Subcutaneous adipose tissue (tissue), 4 donors: ENCODE data around the gene APP. TPM values are rescaled to one million over a fixed set of nuclear protein-coding genes. Genes with fewer than 3 reads are reported as not detected.

Source experiments
- total RNA-seq, 4 donors: library from RNA; depleted of rRNA; stranded (reverse); fragments of >200 nt; gene quantifications; one replicate each; pipeline ENCODE4 v1.1.0, GENCODE V29; 2016
- TF ChIP-seq, protein P1 (sequence below): fragments of 450-650 bp; IDR thresholded peaks from one replicate; pipeline ENCODE4 v1.5.1; 2016; ENCODE audit warnings: low read depth, mild to moderate bottlenecking, control low read depth, antibody characterized with exemption, moderate library complexity

Gene APP
- total RNA-seq, 4 donors from 2014 or later = 210 to 257 (median 218) TPM

DNA sequence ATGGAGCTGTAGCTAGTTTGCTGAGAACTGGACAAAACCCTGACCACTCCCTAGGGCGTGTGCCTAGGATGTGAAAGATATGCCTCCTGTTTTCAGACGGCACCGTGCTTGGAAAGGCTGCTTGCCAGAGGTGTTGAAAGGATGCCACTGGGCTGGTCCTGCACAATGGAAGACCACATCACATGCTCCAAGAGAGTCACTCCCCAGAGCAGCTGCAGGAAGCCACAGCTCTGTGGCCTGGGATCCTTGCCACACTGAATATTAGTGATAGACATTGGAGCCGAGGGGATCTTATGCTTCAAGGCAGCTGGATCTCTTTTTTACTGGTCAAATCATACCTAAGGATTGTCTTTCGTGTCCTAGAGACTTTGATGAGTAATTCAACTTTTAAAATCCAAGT is 6.6 kb upstream of the APP start:
- TF ChIP-seq, protein P1, sequence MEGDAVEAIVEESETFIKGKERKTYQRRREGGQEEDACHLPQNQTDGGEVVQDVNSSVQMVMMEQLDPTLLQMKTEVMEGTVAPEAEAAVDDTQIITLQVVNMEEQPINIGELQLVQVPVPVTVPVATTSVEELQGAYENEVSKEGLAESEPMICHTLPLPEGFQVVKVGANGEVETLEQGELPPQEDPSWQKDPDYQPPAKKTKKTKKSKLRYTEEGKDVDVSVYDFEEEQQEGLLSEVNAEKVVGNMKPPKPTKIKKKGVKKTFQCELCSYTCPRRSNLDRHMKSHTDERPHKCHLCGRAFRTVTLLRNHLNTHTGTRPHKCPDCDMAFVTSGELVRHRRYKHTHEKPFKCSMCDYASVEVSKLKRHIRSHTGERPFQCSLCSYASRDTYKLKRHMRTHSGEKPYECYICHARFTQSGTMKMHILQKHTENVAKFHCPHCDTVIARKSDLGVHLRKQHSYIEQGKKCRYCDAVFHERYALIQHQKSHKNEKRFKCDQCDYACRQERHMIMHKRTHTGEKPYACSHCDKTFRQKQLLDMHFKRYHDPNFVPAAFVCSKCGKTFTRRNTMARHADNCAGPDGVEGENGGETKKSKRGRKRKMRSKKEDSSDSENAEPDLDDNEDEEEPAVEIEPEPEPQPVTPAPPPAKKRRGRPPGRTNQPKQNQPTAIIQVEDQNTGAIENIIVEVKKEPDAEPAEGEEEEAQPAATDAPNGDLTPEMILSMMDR = no peak

DNA sequence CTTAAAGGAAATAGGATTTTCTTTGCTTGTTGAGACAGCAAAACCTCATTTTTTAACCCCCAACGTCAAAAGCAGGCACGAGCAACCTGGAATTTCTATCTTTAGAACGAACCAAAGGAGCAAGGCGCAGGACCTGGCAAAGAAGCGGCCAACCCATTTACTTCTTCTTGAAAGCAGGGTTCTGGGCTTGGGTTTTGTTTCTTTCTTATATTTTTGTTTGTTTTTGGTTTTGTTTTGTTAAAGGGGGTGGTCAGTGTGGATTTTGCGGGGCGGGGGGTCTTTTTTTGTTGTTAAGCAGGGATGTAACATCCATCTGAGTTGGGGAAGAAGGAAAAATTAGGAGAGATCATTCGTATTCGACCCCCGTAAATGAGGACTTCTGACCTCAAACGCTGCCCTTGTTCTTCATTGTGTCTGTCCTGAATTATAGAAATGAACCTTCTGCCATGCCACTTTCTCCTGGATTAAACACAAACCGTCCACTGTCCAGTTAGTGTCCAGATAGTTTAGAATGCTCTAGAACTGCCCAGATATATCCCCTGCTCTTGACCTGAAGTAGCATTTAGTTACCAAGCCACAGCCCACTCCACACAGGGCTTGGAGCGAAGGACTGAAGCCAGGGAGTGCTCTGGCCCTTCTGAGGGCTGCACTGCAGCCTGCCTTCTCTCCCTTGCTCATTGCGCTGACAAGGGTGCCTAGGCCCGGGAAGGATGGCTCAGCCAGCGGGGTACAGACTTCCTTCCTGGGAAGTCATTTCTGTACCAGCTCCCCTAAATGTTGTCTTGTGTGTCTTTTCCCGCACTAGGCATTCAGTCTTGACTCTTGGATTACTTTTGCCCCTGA is 909 bp upstream of the APP start:
- TF ChIP-seq, protein P1 = no peak

DNA sequence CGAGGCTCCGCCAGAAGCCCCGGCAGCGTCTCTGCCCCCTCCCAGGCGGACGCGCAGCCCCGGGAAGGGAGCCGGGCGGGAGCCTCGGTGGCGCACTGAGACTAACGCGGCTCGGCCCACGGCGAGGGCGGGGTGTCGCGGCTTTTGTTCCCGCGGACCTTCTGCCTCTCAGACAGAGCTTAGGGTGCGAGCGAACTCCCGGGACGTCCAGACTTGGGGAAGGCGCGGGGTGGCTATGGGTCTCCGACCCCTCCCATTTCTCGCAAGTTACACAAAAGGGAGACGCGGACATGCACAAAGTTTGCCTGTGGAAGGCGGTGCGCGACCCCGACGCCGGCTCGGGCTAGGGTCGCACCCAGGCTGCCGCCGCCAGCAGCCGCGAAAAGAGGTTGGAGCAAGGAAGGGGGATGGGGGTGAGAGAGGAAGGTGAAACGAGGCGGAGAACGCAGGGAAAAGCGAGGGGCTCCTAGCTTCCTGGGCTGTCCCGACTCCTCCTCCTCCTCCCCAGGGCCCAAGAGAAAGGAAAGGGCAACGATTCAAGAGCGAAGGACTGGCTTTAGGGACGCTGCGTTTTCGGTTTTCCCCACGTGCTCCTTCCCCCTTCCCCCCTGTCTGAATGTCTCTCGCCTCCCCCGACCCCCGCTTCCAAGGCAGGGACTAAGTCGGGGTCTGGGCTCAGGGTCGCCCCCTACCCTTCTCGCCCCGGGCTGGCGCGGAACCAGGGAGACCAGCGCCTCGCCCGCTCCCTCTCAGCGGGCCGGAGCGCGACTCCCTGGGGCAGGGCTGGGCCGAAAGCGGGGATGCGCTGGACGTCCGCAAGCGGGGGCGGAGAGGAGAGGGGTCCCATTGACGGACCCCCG is 729 bp downstream of the APP start:
- TF ChIP-seq, protein P1 = no peak

DNA sequence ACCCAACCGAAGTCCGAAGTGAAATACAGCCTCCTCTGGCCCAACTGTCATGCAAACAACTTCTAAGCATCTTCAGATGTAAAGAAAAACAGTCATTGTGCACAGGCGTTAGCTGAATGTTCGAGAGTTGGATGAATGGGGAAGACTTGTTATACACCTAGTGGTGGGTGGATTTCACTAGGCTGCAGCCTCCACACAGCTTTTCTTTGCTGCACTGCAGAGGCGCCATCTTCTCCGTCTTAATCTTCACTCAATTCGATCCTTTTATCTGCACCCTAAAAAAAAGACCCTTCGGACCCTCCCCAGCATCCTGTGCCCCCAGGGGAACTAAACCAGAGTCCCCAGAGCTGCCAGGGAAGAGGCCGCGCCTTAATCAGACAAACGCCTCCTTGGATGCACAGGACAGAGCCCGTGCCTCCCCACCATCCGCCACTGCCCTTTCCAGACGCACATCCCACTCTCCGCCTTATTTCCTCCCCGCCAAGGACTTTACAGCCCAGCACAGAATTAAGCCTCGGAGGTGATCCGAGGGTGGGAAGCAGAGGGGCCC is 1.4 kb downstream of the APP start:
- TF ChIP-seq, protein P1 = no peak

DNA sequence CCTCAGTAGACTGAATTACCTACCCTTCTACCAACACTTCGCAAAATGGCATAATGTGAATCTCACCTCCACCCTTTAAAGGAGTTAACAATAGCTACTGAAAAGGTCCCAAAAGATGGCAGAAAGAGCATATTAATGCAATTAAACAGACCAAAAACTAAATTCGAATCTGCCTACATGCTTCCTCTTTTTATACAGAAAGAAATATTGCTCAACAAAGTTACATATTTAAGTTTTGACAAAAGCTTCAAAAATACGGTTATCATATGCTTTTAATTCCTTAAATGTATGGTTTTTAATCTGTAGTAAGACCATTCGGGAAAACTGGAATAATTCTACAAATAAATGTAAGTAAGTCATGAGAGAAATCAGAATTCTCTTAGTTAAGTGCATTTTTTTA is 2.2 kb downstream of the APP start:
- TF ChIP-seq, protein P1 = no peak

DNA sequence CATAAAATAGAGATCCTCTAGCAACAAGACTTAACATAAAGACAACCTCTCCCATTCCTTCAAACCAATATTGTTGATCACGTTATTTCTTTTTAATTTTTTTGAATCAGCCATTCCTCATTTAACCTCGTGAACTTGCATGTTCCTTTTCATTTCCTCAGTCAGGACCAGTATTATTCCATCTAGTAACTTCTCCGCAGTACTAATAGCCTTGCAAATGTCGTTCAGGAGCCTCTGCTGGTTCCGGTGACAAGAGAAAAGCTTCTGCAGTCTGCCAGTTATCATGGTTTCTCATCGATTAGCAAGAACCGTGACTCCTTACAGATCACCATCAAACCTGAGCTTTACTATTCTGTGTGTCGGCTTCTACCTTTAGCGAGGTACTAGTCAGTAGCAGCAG is 3.0 kb downstream of the APP start:
- TF ChIP-seq, protein P1 = no peak

DNA sequence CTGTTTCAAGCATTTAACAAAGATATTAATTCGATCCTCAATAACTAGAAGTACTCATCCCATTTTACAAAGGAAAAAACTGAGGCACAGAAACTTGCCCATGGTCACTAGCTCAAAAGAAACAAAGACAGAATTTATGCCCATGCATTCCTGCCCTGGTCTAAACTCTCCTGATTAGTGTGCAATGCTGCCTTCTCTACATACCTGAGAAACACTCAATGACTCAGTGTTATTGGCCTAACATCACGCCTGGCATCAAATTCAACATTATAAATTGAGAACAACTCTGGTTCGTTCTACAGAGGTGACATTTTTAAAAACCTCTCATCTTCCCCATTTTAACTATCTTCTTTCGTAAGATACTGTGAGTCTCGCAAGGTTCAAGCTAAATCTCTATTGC is 5.2 kb downstream of the APP start:
- TF ChIP-seq, protein P1 = no peak
